Measurements from ENCODE around the gene LINGO4. TPM values are rescaled to one million over a fixed set of nuclear protein-coding genes. Genes with fewer than 3 reads are reported as not detected.

Gene LINGO4
- total RNA-seq, 2 donors from 2014 or later = 0.12 to 0.13 TPM

DNA sequence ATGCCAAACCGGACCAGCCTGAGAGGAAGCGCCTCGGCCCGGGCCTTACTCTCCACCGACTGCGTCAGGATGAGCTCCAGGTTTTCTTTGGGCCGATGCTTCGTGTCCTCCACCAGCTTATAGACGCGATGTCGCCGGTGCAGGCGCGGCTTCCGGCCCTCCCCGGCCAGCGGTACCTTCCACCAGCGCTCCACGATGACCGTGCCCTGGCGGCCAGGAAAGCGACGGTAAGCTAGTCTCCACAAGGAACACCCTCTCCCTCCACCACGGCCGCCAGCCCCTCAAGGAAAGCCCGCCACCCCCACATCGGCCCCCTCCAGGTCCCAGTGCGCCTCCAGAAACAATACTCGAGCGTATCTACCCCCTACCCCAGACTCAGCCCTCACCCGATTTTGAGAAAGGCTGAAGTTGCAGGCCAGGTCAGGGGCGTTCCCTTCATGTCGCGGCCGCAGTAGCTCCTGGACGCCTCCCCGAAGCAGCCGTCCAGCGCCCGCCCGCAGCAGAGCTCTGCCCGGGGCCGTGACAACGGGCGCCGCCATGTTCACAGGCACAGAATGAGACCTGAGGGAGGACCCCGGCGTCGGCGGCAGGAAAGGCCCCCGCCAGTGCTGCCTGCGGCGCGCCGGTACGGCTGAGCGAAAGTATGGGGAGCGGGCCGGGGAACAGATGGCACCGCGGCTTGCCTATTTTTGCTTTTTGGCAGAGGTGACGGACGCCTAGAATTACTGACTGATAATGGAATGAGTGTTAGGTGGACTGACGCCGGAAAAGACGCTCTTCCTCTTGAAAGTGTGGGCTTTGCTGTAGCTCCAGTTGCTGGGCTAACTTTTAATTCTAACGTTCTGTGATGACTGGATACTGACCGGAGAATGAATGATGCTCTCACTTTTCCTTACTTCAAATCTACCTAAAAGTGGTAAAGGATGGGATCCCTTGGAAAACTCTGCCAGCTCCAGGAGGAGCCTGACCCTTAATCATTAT is 42.0 kb downstream of the LINGO4 start, which contains the start of gene MRPL9:
Gene MRPL9, minus strand, starts transcription at position 556 of the 981 bp plus-strand sequence. Its CDS starts 17 bp downstream, at position 539.
- H3K4me3 ChIP-seq = peak within 1 kb of the TSS; percentile 91
- intact Hi-C loops (cut with DNase I) = no loop called here
- H3K27me3 ChIP-seq = no peaks in the 10 kb centered on the region
- no peaks in the 10 kb centered on the region for H3K9me3 ChIP-seq
- H3K27ac ChIP-seq = peak within 1 kb of the TSS; percentile 92
- TF ChIP-seq, protein P1, sequence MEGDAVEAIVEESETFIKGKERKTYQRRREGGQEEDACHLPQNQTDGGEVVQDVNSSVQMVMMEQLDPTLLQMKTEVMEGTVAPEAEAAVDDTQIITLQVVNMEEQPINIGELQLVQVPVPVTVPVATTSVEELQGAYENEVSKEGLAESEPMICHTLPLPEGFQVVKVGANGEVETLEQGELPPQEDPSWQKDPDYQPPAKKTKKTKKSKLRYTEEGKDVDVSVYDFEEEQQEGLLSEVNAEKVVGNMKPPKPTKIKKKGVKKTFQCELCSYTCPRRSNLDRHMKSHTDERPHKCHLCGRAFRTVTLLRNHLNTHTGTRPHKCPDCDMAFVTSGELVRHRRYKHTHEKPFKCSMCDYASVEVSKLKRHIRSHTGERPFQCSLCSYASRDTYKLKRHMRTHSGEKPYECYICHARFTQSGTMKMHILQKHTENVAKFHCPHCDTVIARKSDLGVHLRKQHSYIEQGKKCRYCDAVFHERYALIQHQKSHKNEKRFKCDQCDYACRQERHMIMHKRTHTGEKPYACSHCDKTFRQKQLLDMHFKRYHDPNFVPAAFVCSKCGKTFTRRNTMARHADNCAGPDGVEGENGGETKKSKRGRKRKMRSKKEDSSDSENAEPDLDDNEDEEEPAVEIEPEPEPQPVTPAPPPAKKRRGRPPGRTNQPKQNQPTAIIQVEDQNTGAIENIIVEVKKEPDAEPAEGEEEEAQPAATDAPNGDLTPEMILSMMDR (IDR thresholded peaks at IDR 0.05) = no peak
- peak within 1 kb of the TSS; percentile 62 to 74 for H3K9ac ChIP-seq (ENCODE audit: low read depth in 2 of 2, low read length in 2 of 2)
- DNase-seq = peak; percentile 86
- H3K4me1 ChIP-seq = no peaks in the 10 kb centered on the region
- peaks cover 11% of the 10 kb centered on the region for H3K36me3 ChIP-seq

DNA sequence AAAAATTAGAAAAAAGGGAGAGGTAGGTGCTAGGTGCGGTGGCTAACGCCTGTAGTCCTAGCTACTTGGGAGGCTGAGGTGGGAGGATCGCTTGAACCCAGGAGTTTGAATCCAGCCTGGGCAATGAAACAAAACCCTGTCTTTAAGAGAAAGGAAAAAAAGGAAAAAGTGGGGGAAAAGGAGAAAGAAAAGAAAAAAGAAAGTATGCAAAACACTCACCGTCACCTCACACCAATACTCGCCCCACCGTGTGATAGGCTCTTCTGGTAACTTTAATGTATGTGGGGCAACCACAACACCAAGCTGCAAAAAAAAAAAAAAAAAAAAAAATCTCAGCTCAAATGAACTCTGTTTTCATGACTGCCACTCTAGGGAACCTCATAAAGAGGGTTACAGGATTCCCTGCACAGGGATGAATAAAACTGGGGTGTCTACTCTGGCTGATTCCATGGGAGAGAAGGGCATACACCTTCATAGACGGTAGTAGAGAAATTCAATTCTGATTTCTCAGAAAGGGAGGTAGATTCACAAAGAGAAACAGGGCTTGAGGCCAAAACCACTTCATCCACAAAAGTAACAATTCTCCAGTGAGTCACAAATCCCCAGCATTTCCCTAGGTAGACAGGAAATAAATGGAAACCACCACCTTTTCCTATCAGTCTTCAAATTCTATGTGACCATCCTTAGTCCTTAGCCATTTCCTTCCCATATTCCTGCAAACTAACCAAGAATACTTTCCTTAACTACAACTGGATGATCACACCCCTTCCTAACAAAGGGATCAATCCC is 44.4 kb downstream of the LINGO4 start:
- H3K4me3 ChIP-seq = no peak overlapping the region
- no peak overlapping the region for H3K9ac ChIP-seq (ENCODE audit: low read depth in 2 of 2, low read length in 2 of 2)
- H3K36me3 ChIP-seq = peaks cover 11% of the 10 kb centered on the region
- no peaks in the 10 kb centered on the region for H3K9me3 ChIP-seq
- H3K4me1 ChIP-seq = no peaks in the 10 kb centered on the region
- no peak overlapping the region for H3K27ac ChIP-seq
- TF ChIP-seq, protein P1 (IDR thresholded peaks at IDR 0.05) = no peak
- H3K27me3 ChIP-seq = no peaks in the 10 kb centered on the region
- intact Hi-C loops (cut with DNase I) = no loop called here
- DNase-seq = no peak

- H3K36me3 ChIP-seq = peaks cover 11% of the 10 kb centered on the region
- no peaks in the 10 kb centered on the region for H3K4me1 ChIP-seq
- no peak overlapping the region for H3K27ac ChIP-seq
- TF ChIP-seq, protein P1 (IDR thresholded peaks at IDR 0.05) = no peak
- DNase-seq = no peak
- intact Hi-C loops (cut with DNase I) = no loop called here
- H3K9ac ChIP-seq (ENCODE audit: low read depth in 2 of 2, low read length in 2 of 2) = no peak overlapping the region
- H3K9me3 ChIP-seq = no peaks in the 10 kb centered on the region
- H3K4me3 ChIP-seq = no peak overlapping the region
- no peaks in the 10 kb centered on the region for H3K27me3 ChIP-seq
Observed at GRCh38 chr1:151759241-151759640, 46.0 kb downstream of the LINGO4 start.

DNA sequence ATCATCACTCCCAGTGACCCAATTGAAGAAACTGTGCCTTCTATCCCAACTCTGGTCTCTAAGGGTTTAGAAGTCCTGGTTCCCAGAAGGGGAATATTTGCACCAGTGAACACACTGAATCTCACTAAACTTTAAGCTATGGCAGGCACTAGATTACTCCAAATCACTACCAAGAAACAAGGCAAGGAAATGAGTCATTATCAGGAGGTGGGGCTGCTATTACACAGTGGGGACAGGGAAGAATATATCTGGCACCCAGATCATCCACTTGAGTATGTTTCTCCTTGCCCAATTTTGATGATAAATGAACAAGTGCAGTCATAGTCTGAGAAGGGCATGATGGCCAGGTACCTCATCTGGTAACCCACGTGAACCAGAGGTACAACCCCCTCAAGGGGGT is 48.9 kb downstream of the LINGO4 start:
- no peak overlapping the region for H3K27ac ChIP-seq
- no peaks in the 10 kb centered on the region for H3K27me3 ChIP-seq
- no peaks in the 10 kb centered on the region for H3K9me3 ChIP-seq
- no peak for DNase-seq
- intact Hi-C loops (cut with DNase I) = no loop called here
- no peak overlapping the region for H3K4me3 ChIP-seq
- TF ChIP-seq, protein P1 (IDR thresholded peaks at IDR 0.05) = no peak
- no peaks in the 10 kb centered on the region for H3K4me1 ChIP-seq
- H3K9ac ChIP-seq (ENCODE audit: low read depth in 2 of 2, low read length in 2 of 2) = no peak overlapping the region
- peaks cover 4% of the 10 kb centered on the region for H3K36me3 ChIP-seq

Other genes with a start within 250 kb of the LINGO4 start
- 10 to 100 TPM; 28.7 to 32.0 TPM for gene SNX27, start 193.4 kb downstream of the LINGO4 start, total RNA-seq
- 1 to 10 TPM; 2.7 to 2.8 TPM for gene CELF3, start 88.6 kb downstream of the LINGO4 start, total RNA-seq
- gene RIIAD1, start 83.9 kb downstream of the LINGO4 start, total RNA-seq = under 1 TPM in 1 of 2 donors, not detected in 1; 0.91 TPM
- gene MRPL9, start 41.9 kb downstream of the LINGO4 start, total RNA-seq = 100 to 1,000 TPM in 1 of 2 donors, 10 to 100 TPM in 1; 49.4 to 104 TPM
- 1 to 10 TPM; 6.8 to 9.1 TPM for gene TDRKH, start 14.9 kb downstream of the LINGO4 start, total RNA-seq
- gene RORC, start 26.4 kb upstream of the LINGO4 start, total RNA-seq = 10 to 100 TPM; 20.5 to 27.7 TPM
- gene C2CD4D, start 34.4 kb upstream of the LINGO4 start, total RNA-seq = 1 to 10 TPM in 1 of 2 donors, under 1 TPM in 1; 0.85 to 1.6 TPM
- gene THEM5, start 48.3 kb upstream of the LINGO4 start, total RNA-seq = not detected
- 1 to 10 TPM; 6.6 to 7.7 TPM for gene THEM4, start 104.1 kb upstream of the LINGO4 start, total RNA-seq
- gene S100A10, start 188.4 kb upstream of the LINGO4 start, total RNA-seq = 1,000 to 10,000 TPM; 1,313 to 1,485 TPM
- gene S100A11, start 231.6 kb upstream of the LINGO4 start, total RNA-seq = 100 to 1,000 TPM; 194 to 260 TPM

Data from colonic mucosa (tissue), 4 donors.